Measurements from ENCODE around the gene PLEKHG4B. TPM values are rescaled to one million over a fixed set of nuclear protein-coding genes. Genes with fewer than 3 reads are reported as not detected.

PLEKHG4B gene
- total RNA-seq, 1 experiment from 2014 or later: 51.4 TPM

- Mint-ChIP-seq H3K36me3 (peaks cover 20% of the 10 kb centered on the region), H3K27me3 (ENCODE audit: low read depth) (no peaks in the 10 kb centered on the region), H3K27ac (no peak overlapping the region), H3K9me3 (no peaks in the 10 kb centered on the region), H3K4me3 (no peak overlapping the region), H3K4me1 (peaks cover 13% of the 10 kb centered on the region)
- ChIA-PET POLR2A (no interaction called here), CTCF (interaction anchor here (0.8 to 1.4 kb wide), 4 partner anchors 8 to 137 kb away, joined by 3 to 9 read pairs (median 4); partner anchors contain the start of genes CCDC127 and SDHA)
- no peak for TF ChIP-seq IRF1 (CRISPR knock-in tag; IDR thresholded peaks at IDR 0.05)
- no peak for TF ChIP-seq ZNF532 (CRISPR knock-in tag; IDR thresholded peaks at IDR 0.05; ENCODE audit: borderline replicate concordance)
- no peak for TF ChIP-seq SP1 (CRISPR knock-in tag; conservative IDR thresholded peaks at IDR 0.05)
- TF ChIP-seq ERG (CRISPR knock-in tag; IDR thresholded peaks at IDR 0.05): no peak
- TF ChIP-seq ZNF121 (CRISPR knock-in tag; IDR thresholded peaks at IDR 0.05): no peak
- TF ChIP-seq AFF4 (CRISPR knock-in tag; IDR thresholded peaks at IDR 0.05; ENCODE audit: borderline replicate concordance): no peak
- TF ChIP-seq CREM (CRISPR knock-in tag; IDR thresholded peaks at IDR 0.05): no peak
- no peak for TF ChIP-seq ARID4B (CRISPR knock-in tag; IDR thresholded peaks at IDR 0.05; ENCODE audit: borderline replicate concordance)
- TF ChIP-seq GTF2I (CRISPR knock-in tag; conservative IDR thresholded peaks at IDR 0.05): no peak
- TF ChIP-seq CREB1 (CRISPR knock-in tag; IDR thresholded peaks at IDR 0.05): no peak
- TF ChIP-seq NFATC4 (CRISPR knock-in tag; IDR thresholded peaks at IDR 0.05): no peak
- no peak for TF ChIP-seq SOX15 (CRISPR knock-in tag; IDR thresholded peaks at IDR 0.05)
- TF ChIP-seq ZNF671 (CRISPR knock-in tag; IDR thresholded peaks at IDR 0.05): no peak
- TF ChIP-seq SMAD4 (CRISPR knock-in tag; IDR thresholded peaks at IDR 0.05): no peak
- no peak for TF ChIP-seq NR3C1 (CRISPR knock-in tag; conservative IDR thresholded peaks at IDR 0.05; ENCODE audit: low read depth)
- no peak for TF ChIP-seq ZBTB43 (CRISPR knock-in tag; IDR thresholded peaks at IDR 0.05)
- DNase-seq (ENCODE audit: low spot score): no peak
- ATAC-seq: peak; percentile 44; the same call in 1 of the 2 replicates
Measured at GRCh38 chr5:180286-180918, 88.4 kb downstream of the PLEKHG4B start.

Data from WTC11 (cell line).